Activated T-cell treated with anti-CD3 and anti-CD28 coated beads for 1 hour (primary cell): Measurements from ENCODE around the gene SLC19A1.

Experiments used
- DNase-seq: peaks from one replicate; pipeline ENCODE4 v3.0.0-alpha.2; 2020; ENCODE audit warnings: low read depth

The SLC19A1 gene

GRCh38 chr21:45544449-45545235 is 2.4 kb upstream of the SLC19A1 start:
- no peak for DNase-seq

GRCh38 chr21:45543710-45544448 is 1.6 kb upstream of the SLC19A1 start:
- DNase-seq = no peak

GRCh38 chr21:45543371-45543709 is 1.1 kb upstream of the SLC19A1 start:
- no peak for DNase-seq

GRCh38 chr21:45542667-45543370 is 579 bp upstream of the SLC19A1 start:
- DNase-seq = peak; percentile 23

GRCh38 chr21:45541221-45542039 is 810 bp downstream of the SLC19A1 start:
- DNase-seq = peak; percentile 50

GRCh38 chr21:45540601-45540970 is 1.7 kb downstream of the SLC19A1 start:
- no peak for DNase-seq

- no peak for DNase-seq
These were observed 2.2 kb downstream of the SLC19A1 start for GRCh38 chr21:45539796-45540600.

- no peak for DNase-seq
These were observed 3.0 kb downstream of the SLC19A1 start for GRCh38 chr21:45539046-45539795.

- no peak for DNase-seq
These were observed 3.7 kb downstream of the SLC19A1 start for GRCh38 chr21:45538381-45539045.

- no peak for DNase-seq
These were observed 4.4 kb downstream of the SLC19A1 start for GRCh38 chr21:45537746-45538291.

- no peak for DNase-seq
These were observed 5.0 kb downstream of the SLC19A1 start for GRCh38 chr21:45537111-45537745.

GRCh38 chr21:45536301-45537081 is 5.7 kb downstream of the SLC19A1 start:
- DNase-seq = no peak

GRCh38 chr21:45535341-45536081 is 6.7 kb downstream of the SLC19A1 start:
- no peak for DNase-seq

GRCh38 chr21:45534636-45535331 is 7.5 kb downstream of the SLC19A1 start:
- no peak for DNase-seq

- DNase-seq = no peak
These were observed 8.2 kb downstream of the SLC19A1 start for GRCh38 chr21:45533846-45534635.

- no peak for DNase-seq
These were observed 8.8 kb downstream of the SLC19A1 start for GRCh38 chr21:45533361-45533845.
